H1 (cell line): ENCODE results near the gene KCNE5. TPM values are rescaled to one million over a fixed set of nuclear protein-coding genes. Genes with fewer than 3 reads are reported as not detected.

Source experiments
- CTCF ChIA-PET: fragments of 300-600 bp; sonication (Branson Sonifier 250); formaldehyde crosslinking; loops from one replicate; lab custom pipeline; 2021; ENCODE audit not compliant: partially characterized antibody; lab: Charles Lee
- POLR2A ChIA-PET: fragments of 300-600 bp; sonication (Branson Sonifier 250); formaldehyde crosslinking; loops from one replicate; lab custom pipeline; 2021; ENCODE audit warnings: inconsistent platforms; ENCODE audit not compliant: partially characterized antibody; lab: Charles Lee
- DNase-seq, 2 experiments: peaks; one replicate each; pipeline versions ENCODE4 v3.0.0 to v3.0.0-alpha.2; 2010 to 2022; ENCODE audit warnings: low spot score in 2 of 2, low read depth in 1 of 2, mixed read lengths in 1 of 2
- FAIRE-seq: peaks from 2 replicates; lab custom pipeline; 2011; peaks lifted over from hg19 to GRCh38; lab: Jason Lieb, UNC
- H2AFZ ChIP-seq: 2 replicates; pipeline ENCODE4 v1.8.1; 2012; ENCODE audit warnings: low read length, inconsistent platforms
- H2AK5ac ChIP-seq: 2 replicates; pipeline ENCODE4 v1.6.1; 2013; ENCODE audit warnings: low read depth, low read length
- H2BK120ac ChIP-seq: replicated peaks from 2 replicates; pipeline ENCODE3; 2013; ENCODE audit warnings: low read depth, low read length, inconsistent platforms
- H2BK12ac ChIP-seq: 2 replicates; pipeline ENCODE4 v1.6.1; 2013; ENCODE audit warnings: low read depth, low read length
- H2BK15ac ChIP-seq: 2 replicates; pipeline ENCODE4 v1.6.1; 2013; ENCODE audit warnings: low read length
- H2BK20ac ChIP-seq: 2 replicates; pipeline ENCODE4 v1.6.1; 2013; ENCODE audit warnings: low read length
- H2BK5ac ChIP-seq: 2 replicates; pipeline ENCODE4 v1.6.1; 2013; ENCODE audit warnings: low read depth, low read length
- H3K14ac ChIP-seq: 2 replicates; pipeline ENCODE4 v1.6.1; 2013; ENCODE audit warnings: inconsistent platforms; ENCODE audit not compliant: insufficient read length
- H3K18ac ChIP-seq: 2 replicates; pipeline ENCODE4 v1.6.1; 2013; ENCODE audit warnings: low read length; ENCODE audit errors: extremely low read depth
- H3K23ac ChIP-seq: 2 replicates; pipeline ENCODE4 v1.6.1; 2013; ENCODE audit warnings: inconsistent platforms; ENCODE audit not compliant: insufficient read length
- H3K23me2 ChIP-seq: 2 replicates; pipeline ENCODE4 v1.6.1; 2013; ENCODE audit warnings: low read depth, low read length
- H3K27ac ChIP-seq: 2 replicates; pipeline ENCODE4 v1.6.1; 2011; ENCODE audit warnings: low read depth, low read length, inconsistent platforms
- H3K27me3 ChIP-seq, 4 experiments: replicated peaks in 1 of 4; 1 replicate in 1 of 4; 2 replicates in 3 of 4; pipeline versions ENCODE4 v1.6.1 to v1.8.1; 2011 to 2013; ENCODE audit warnings: low read length in 3 of 4, mild to moderate bottlenecking in 3 of 4, inconsistent platforms in 2 of 4, mixed read lengths in 2 of 4, moderate library complexity in 1 of 4; ENCODE audit not compliant: control insufficient read depth in 3 of 4, insufficient read depth in 3 of 4; ENCODE audit errors: extremely low read depth in 1 of 4
- H3K36me3 ChIP-seq, 4 experiments: 2 replicates each; pipeline versions ENCODE4 v1.6.1 to v1.8.1; 2011 to 2013; ENCODE audit warnings: mild to moderate bottlenecking in 4 of 4, low read length in 3 of 4, moderate library complexity in 2 of 4, control low read depth in 1 of 4, inconsistent platforms in 1 of 4; ENCODE audit not compliant: insufficient read depth in 4 of 4, control insufficient read depth in 2 of 4
- H3K4ac ChIP-seq: replicated peaks from 2 replicates; pipeline ENCODE3; 2013; ENCODE audit warnings: low read length, low read depth, mixed read lengths, inconsistent platforms; ENCODE audit not compliant: insufficient read length
- H3K4me1 ChIP-seq, 4 experiments: replicated peaks in 1 of 4; 1 replicate in 1 of 4; 2 replicates in 3 of 4; pipeline versions ENCODE4 v1.6.1 to v1.8.1; 2011 to 2013; ENCODE audit warnings: low read length in 3 of 4, inconsistent platforms in 2 of 4, mixed read lengths in 1 of 4; ENCODE audit not compliant: insufficient read depth in 4 of 4, control insufficient read depth in 3 of 4
- H3K4me2 ChIP-seq, 2 experiments: 2 replicates each; pipeline versions ENCODE4 v1.6.1 to v1.8.1; 2011 to 2013; ENCODE audit warnings: low read depth in 2 of 2, low read length in 2 of 2, control low read depth in 1 of 2, inconsistent platforms in 1 of 2, mild to moderate bottlenecking in 1 of 2; ENCODE audit not compliant: insufficient read depth in 1 of 2
- H3K4me3 ChIP-seq, 4 experiments: fragments of 200-600, 300-600 bp in 1 of 4; sonication (generic), shearing (Covaris generic), sonication (Bioruptor Twin) in 1 of 4; 2 replicates each; pipeline versions ENCODE4 v1.5.1 to v1.8.1; 2011 to 2016; ENCODE audit warnings: low read length in 4 of 4, low read depth in 3 of 4, control low read depth in 2 of 4, inconsistent platforms in 2 of 4, mild to moderate bottlenecking in 2 of 4, mixed read lengths in 1 of 4, moderate library complexity in 1 of 4; ENCODE audit not compliant: insufficient read depth in 2 of 4; ENCODE audit errors: extremely low read depth in 1 of 4
- H3K56ac ChIP-seq: replicated peaks from 2 replicates; pipeline ENCODE3; 2013; ENCODE audit warnings: low read depth, mild to moderate bottlenecking, mixed read lengths, low read length, inconsistent platforms; ENCODE audit not compliant: insufficient read length
- H3K79me1 ChIP-seq: 2 replicates; pipeline ENCODE4 v1.6.1; 2013; ENCODE audit warnings: low read depth, low read length, control low read depth
- H3K79me2 ChIP-seq, 2 experiments: 2 replicates each; pipeline versions ENCODE4 v1.6.1 to v1.8.1; 2012 to 2013; ENCODE audit warnings: low read length in 2 of 2, mild to moderate bottlenecking in 2 of 2, inconsistent platforms in 1 of 2; ENCODE audit not compliant: insufficient read depth in 2 of 2, control insufficient read depth in 1 of 2
- H3K9ac ChIP-seq, 4 experiments: replicated peaks in 1 of 4; 1 replicate in 1 of 4; 2 replicates in 3 of 4; pipeline versions ENCODE4 v1.6.1 to v1.8.1; 2011 to 2013; ENCODE audit warnings: low read depth in 3 of 4, low read length in 3 of 4, control low read depth in 2 of 4, mild to moderate bottlenecking in 2 of 4, moderate library complexity in 2 of 4, inconsistent platforms in 1 of 4; ENCODE audit errors: extremely low read depth in 1 of 4
- H3K9me3 ChIP-seq, 2 experiments: 2 replicates each; pipeline versions ENCODE4 v1.6.1 to v1.8.1; 2012 to 2013; ENCODE audit warnings: mild to moderate bottlenecking in 2 of 2, moderate library complexity in 2 of 2, control low read depth in 1 of 2, inconsistent platforms in 1 of 2, low read depth in 1 of 2, low read length in 1 of 2, mixed read lengths in 1 of 2; ENCODE audit not compliant: insufficient read depth in 2 of 2
- H4K20me1 ChIP-seq, 2 experiments: replicated peaks in 1 of 2; 2 replicates each; pipeline versions ENCODE3 to v1.8.1; 2011 to 2013; ENCODE audit warnings: inconsistent platforms in 2 of 2, low read length in 2 of 2, mild to moderate bottlenecking in 1 of 2; ENCODE audit not compliant: insufficient read depth in 2 of 2, control insufficient read depth in 1 of 2
- H4K5ac ChIP-seq: 2 replicates; pipeline ENCODE4 v1.6.1; 2013; ENCODE audit warnings: low read length, low read depth, mixed read lengths, inconsistent platforms; ENCODE audit not compliant: insufficient read length
- H4K8ac ChIP-seq: 2 replicates; pipeline ENCODE4 v1.8.0; 2013; ENCODE audit warnings: mild to moderate bottlenecking, moderate library complexity, low read length, inconsistent platforms; ENCODE audit not compliant: insufficient read depth; ENCODE audit errors: extremely low read depth
- H4K91ac ChIP-seq: replicated peaks from 2 replicates; pipeline ENCODE3; 2013; ENCODE audit warnings: low read length, mixed read lengths, inconsistent platforms; ENCODE audit not compliant: insufficient read length
- RAD21 ChIP-seq, 2 experiments: IDR thresholded peaks in 1 of 2; conservative IDR thresholded peaks in 1 of 2; 2 replicates each; pipeline ENCODE4 v1.6.1; 2011; ENCODE audit warnings: low read depth in 2 of 2, low read length in 2 of 2, improper control_type of control experiment in 1 of 2, inconsistent platforms in 1 of 2, mild to moderate bottlenecking in 1 of 2, moderate library complexity in 1 of 2
- WGBS, 2 experiments: shearing (Covaris generic) in 1 of 2; methylation state at CpG; one replicate each; pipeline versions ENCODE4 v1.1.6 to v1.1.7; 2013 to 2015; ENCODE audit warnings: low lambda C conversion rate in 2 of 2, mixed read lengths in 2 of 2, inconsistent platforms in 1 of 2, low coverage in 1 of 2, missing lambda C conversion rate in 1 of 2; ENCODE audit not compliant: insufficient replicate concordance in 2 of 2, insufficient coverage in 1 of 2, insufficient read length in 1 of 2; ENCODE audit errors: extremely low coverage in 1 of 2, missing lambda C conversion rate in 1 of 2; 5-methylcytosine and 5-hydroxymethylcytosine counted together
- polyA plus RNA-seq, 7 experiments: library from polyadenylated mRNA; depleted of rRNA in 3 of 7; stranded (reverse) in 5 of 7; unstranded in 2 of 7; fragments of >200 nt in 5 of 7; fragments of 200-250 nt in 2 of 7; gene quantifications; 1 replicate in 5 of 7; 2 replicates in 1 of 7; 4 replicates in 1 of 7; pipeline versions ENCODE4 v1.2.1 to v1.2.3, GENCODE V29; 2011 to 2013; ENCODE audit warnings: missing spikeins in 2 of 7, mixed read lengths in 2 of 7
- total RNA-seq: library from RNA; stranded (reverse); fragmentation: NEBNext Ultra II Directional; extraction: Animal tissue kit (Norgen Biotek cat#: 25700); gene quantifications from 2 replicates; pipeline ENCODE4 v1.2.1, GENCODE V29; 2021
- TF ChIP-seq, protein P1 (sequence below), 3 experiments: IDR thresholded peaks; 1 replicate in 2 of 3; 2 replicates in 1 of 3; pipeline versions ENCODE4 v1.5.1 to v1.6.1; 2011; ENCODE audit warnings: low read length in 3 of 3, mild to moderate bottlenecking in 3 of 3, inconsistent platforms in 2 of 3, low read depth in 1 of 3, moderate library complexity in 1 of 3; ENCODE audit not compliant: insufficient read depth in 1 of 3; ENCODE audit errors: control extremely low read depth in 1 of 3

The KCNE5 gene
- total and polyA plus RNA-seq, 2 of the 8 experiments (the other 6 are each of a cell fraction or from before 2014, with no cell fraction given), result 3.6 to 5.9 TPM

- no peak overlapping the region for H2AFZ ChIP-seq
- CTCF ChIA-PET, result interaction anchor here (0.7 to 5.3 kb wide), 27 partner anchors 8 to 941 kb away, joined by 3 to 110 read pairs (median 4); partner anchors contain the start of genes GUCY2F and KCNE5
- no peak overlapping the region for H3K4me2 ChIP-seq
- DNase-seq (no peak), FAIRE-seq (peak; percentile 68)
- H2BK5ac ChIP-seq, result no peak overlapping the region
- H2BK20ac ChIP-seq, result no peak overlapping the region
- no peak overlapping the region for H3K14ac ChIP-seq
- no peaks in the 10 kb centered on the region for H3K79me2 ChIP-seq
- H3K27me3 ChIP-seq, result no peaks in the 10 kb centered on the region
- no peak overlapping the region for H3K4ac ChIP-seq
- no peak overlapping the region for H3K4me3 ChIP-seq
- no peaks in the 10 kb centered on the region for H3K23me2 ChIP-seq
- H2BK12ac ChIP-seq, result no peak overlapping the region
- no peaks in the 10 kb centered on the region for H3K4me1 ChIP-seq
- H3K27ac ChIP-seq, result no peak overlapping the region
- H3K36me3 ChIP-seq, result no peaks in the 10 kb centered on the region
- WGBS, 2 experiments, result 33% methylated on average over 3 of the region's 3 CpGs; no CpG with 5 or more reads in 1 of the 2 experiments
- no peak overlapping the region for H2BK15ac ChIP-seq
- H3K23ac ChIP-seq, result no peak overlapping the region
- no peak overlapping the region for H3K56ac ChIP-seq
- H4K20me1 ChIP-seq, result no peaks in the 10 kb centered on the region
- H2BK120ac ChIP-seq, result no peak overlapping the region
- H4K5ac ChIP-seq, result no peak overlapping the region
- H3K9me3 ChIP-seq, result no peaks in the 10 kb centered on the region
- no peak overlapping the region for H2AK5ac ChIP-seq
- no peak overlapping the region for H4K8ac ChIP-seq
- no peaks in the 10 kb centered on the region for H3K79me1 ChIP-seq
- POLR2A ChIA-PET, result interaction anchor here (1.3 kb wide), 1 partner anchor 10 kb away, joined by 3 read pairs; the partner anchor contains the start of gene KCNE5
- H4K91ac ChIP-seq, result no peak overlapping the region
- H3K18ac ChIP-seq, result no peak overlapping the region
- no peak overlapping the region for H3K9ac ChIP-seq
- TF ChIP-seq RAD21 (IDR thresholded peaks at IDR 0.05 in 1 of 2, conservative IDR thresholded peaks at IDR 0.05 in 1 of 2; ENCODE audit: low read depth in 2 of 2, low read length in 2 of 2), result peak; percentile 27 to 39; a peak in 3 of 4 replicates
- TF ChIP-seq, protein P1, sequence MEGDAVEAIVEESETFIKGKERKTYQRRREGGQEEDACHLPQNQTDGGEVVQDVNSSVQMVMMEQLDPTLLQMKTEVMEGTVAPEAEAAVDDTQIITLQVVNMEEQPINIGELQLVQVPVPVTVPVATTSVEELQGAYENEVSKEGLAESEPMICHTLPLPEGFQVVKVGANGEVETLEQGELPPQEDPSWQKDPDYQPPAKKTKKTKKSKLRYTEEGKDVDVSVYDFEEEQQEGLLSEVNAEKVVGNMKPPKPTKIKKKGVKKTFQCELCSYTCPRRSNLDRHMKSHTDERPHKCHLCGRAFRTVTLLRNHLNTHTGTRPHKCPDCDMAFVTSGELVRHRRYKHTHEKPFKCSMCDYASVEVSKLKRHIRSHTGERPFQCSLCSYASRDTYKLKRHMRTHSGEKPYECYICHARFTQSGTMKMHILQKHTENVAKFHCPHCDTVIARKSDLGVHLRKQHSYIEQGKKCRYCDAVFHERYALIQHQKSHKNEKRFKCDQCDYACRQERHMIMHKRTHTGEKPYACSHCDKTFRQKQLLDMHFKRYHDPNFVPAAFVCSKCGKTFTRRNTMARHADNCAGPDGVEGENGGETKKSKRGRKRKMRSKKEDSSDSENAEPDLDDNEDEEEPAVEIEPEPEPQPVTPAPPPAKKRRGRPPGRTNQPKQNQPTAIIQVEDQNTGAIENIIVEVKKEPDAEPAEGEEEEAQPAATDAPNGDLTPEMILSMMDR (IDR thresholded peaks at IDR 0.05; ENCODE audit: control extremely low read depth in 1 of 3, insufficient read depth in 1 of 3, low read depth in 1 of 3, low read length in 3 of 3), result peak in 2 of 3 experiments; percentile 42 to 64; a peak in 3 of 4 replicates
These were observed 10.2 kb upstream of the KCNE5 start for GRCh38 chrX:109635146-109635545.
